PC-3 (cell line): Measurements from ENCODE around the gene DNM3. TPM values are rescaled to one million over a fixed set of nuclear protein-coding genes. Genes with fewer than 3 reads are reported as not detected.

Experiments used
- ATAC-seq: fragments of 200-7000 bp; cut with Tn5 transposase; 2 replicates; pipeline ENCODE4 v1.9.1; 2020; ENCODE audit warnings: mild to moderate bottlenecking, moderate library complexity
- BruUV-seq: library from RNA; stranded (reverse); fragments of 400-500 nt; replicated peaks from 2 replicates; lab custom pipeline; 2021; lab: Mats Ljungman, UMichigan
- CTCF ChIA-PET: fragments of 300-600 bp; sonication (Branson Sonifier 250); formaldehyde crosslinking; loops from one replicate; lab custom pipeline; 2022; ENCODE audit warnings: antibody characterized with exemption; lab: Charles Lee
- POLR2A ChIA-PET: fragments of 300-600 bp; sonication (Branson Sonifier 250); formaldehyde crosslinking; loops from one replicate; lab custom pipeline; 2022; ENCODE audit warnings: antibody characterized with exemption; ENCODE audit not compliant: unreplicated experiment; lab: Charles Lee
- DNase-seq: peaks from one replicate; pipeline ENCODE4 v3.0.0-alpha.2; 2015
- H2AFZ ChIP-seq: fragments of 300-600 bp; sonication (generic); 2 replicates; pipeline ENCODE4 v1.6.0; 2016; ENCODE audit warnings: antibody characterized with exemption, low read length
- H3F3A ChIP-seq: fragments of 300-600 bp; sonication (generic); one replicate; pipeline ENCODE4 v1.6.0; 2017; ENCODE audit warnings: antibody characterized with exemption, low read length, control low read depth, mild to moderate bottlenecking; ENCODE audit not compliant: unreplicated experiment
- H3K27ac ChIP-seq: fragments of 300-600 bp; sonication (generic); 2 replicates; pipeline ENCODE4 v1.5.1; 2016; ENCODE audit warnings: mild to moderate bottlenecking, low read length
- H3K27me3 ChIP-seq: fragments of 300-600 bp; sonication (generic); 2 replicates; pipeline ENCODE4 v1.6.1; 2016; ENCODE audit warnings: low read length, mixed read lengths
- H3K36me3 ChIP-seq: fragments of 300-600 bp; sonication (generic); 2 replicates; pipeline ENCODE4 v1.6.1; 2016; ENCODE audit warnings: low read depth, mixed run types, low read length, mixed read lengths
- H3K4me1 ChIP-seq: fragments of 300-600 bp; sonication (generic); 2 replicates; pipeline ENCODE4 v1.5.1; 2016; ENCODE audit warnings: low read length; ENCODE audit not compliant: insufficient read depth
- H3K4me2 ChIP-seq: fragments of 300-600 bp; sonication (generic); 2 replicates; pipeline ENCODE4 v1.6.0; 2016; ENCODE audit warnings: low read length
- H3K4me3 ChIP-seq: fragments of 300-600 bp; sonication (generic); 2 replicates; pipeline ENCODE4 v1.5.1; 2016; ENCODE audit warnings: mild to moderate bottlenecking, low read length, mixed read lengths
- H3K79me2 ChIP-seq: fragments of 300-600 bp; sonication (generic); 2 replicates; pipeline ENCODE4 v1.6.1; 2017; ENCODE audit warnings: low read length, mixed read lengths
- H3K9ac ChIP-seq: fragments of 300-600 bp; sonication (generic); 2 replicates; pipeline ENCODE4 v1.6.0; 2016; ENCODE audit warnings: mild to moderate bottlenecking, low read length
- H3K9me2 ChIP-seq: fragments of 300-600 bp; sonication (generic); replicated peaks from 2 replicates; pipeline ENCODE4 v1.6.1; 2016; ENCODE audit warnings: mixed run types, low read length, mixed read lengths
- H3K9me3 ChIP-seq: fragments of 300-600 bp; sonication (generic); 2 replicates; pipeline ENCODE4 v1.6.1; 2016; ENCODE audit warnings: low read length, mixed read lengths
- H4K20me1 ChIP-seq: fragments of 300-600 bp; sonication (generic); 2 replicates; pipeline ENCODE4 v1.6.1; 2016; ENCODE audit warnings: low read length, mixed read lengths
- CTCF ChIP-seq: fragments of 300-600 bp; sonication (generic); conservative IDR thresholded peaks from 2 replicates; pipeline ENCODE4 v1.5.1; 2017; ENCODE audit warnings: antibody characterized with exemption, low read depth, mild to moderate bottlenecking, low read length
- EZH2 ChIP-seq: fragments of 300-600 bp; sonication (generic); IDR thresholded peaks from one replicate; pipeline ENCODE4 v1.6.1; 2017; ENCODE audit warnings: antibody characterized with exemption, mild to moderate bottlenecking, low read length; ENCODE audit not compliant: unreplicated experiment
- EZH2phosphoT487 ChIP-seq: fragments of 300-600 bp; sonication (generic); IDR thresholded peaks from 2 replicates; pipeline ENCODE4 v1.6.1; 2018; ENCODE audit warnings: mild to moderate bottlenecking, antibody characterized with exemption, low read length, borderline replicate concordance
- intact Hi-C: fragments of 100-400 bp; cut with micrococcal nuclease; formaldehyde crosslinking; loops from 2 replicates; pipeline ENCODE4 v1.9.0; 2023
- total RNA-seq: library from RNA; depleted of rRNA; stranded (reverse); fragments of >200 nt; gene quantifications from 2 replicates; pipeline ENCODE4 v1.2.3, GENCODE V29; 2014

The DNM3 gene
- total RNA-seq, 1 experiment from 2014 or later: 0.98 TPM

GRCh38 chr1:172003766-172004530 is 162.7 kb downstream of the DNM3 start:
- TF ChIP-seq EZH2phosphoT487 (no peak), CTCF (no peak), EZH2 (no peak)
- no peak overlapping the region for H3K27ac ChIP-seq
- CTCF ChIA-PET: interaction anchor here (1.5 to 2.1 kb wide), 3 partner anchors 37 to 396 kb away, joined by 11 to 43 read pairs (median 17); no protein-coding TSS in a partner anchor

DNA sequence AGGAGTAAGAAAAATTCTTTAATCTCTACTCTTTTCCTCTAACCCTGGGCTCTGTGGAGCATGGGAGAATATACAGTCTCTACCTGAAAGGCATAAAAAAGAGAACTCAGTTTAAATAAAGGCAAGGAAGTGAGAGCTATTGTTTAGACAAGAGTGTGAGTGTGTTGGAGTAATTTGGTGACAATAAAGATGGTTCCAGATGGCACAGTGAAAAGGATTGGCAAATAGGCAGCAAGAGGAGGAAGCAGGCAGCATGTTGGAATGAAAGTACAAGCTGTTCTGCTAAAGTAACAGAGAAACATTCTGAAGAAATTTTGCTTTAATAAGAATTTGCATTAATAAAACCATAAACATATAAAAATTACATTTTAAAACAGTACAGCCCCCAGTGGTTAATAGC is 163.4 kb downstream of the DNM3 start:
- BruUV-seq: no TSS peak
- Histone ChIP-seq H3K27me3 (no peaks in the 10 kb centered on the region), H3K4me3 (no peak overlapping the region), H3K9me3 (peaks cover 2% of the 10 kb centered on the region; the same call in 1 of the 2 replicates), H3K4me1 (peaks cover 29% of the 10 kb centered on the region), H3K9ac (no peak overlapping the region), H3K27ac (no peak overlapping the region), H2AFZ (peak overlapping the region; percentile 4; the same call in 1 of the 2 replicates), H3K4me2 (peak overlapping the region; percentile 11; the same call in 1 of the 2 replicates), H3K79me2 (no peaks in the 10 kb centered on the region), H3K36me3 (no peaks in the 10 kb centered on the region), H4K20me1 (no peaks in the 10 kb centered on the region), H3F3A (no peaks in the 10 kb centered on the region), H3K9me2 (no peaks in the 10 kb centered on the region)
- CTCF ChIA-PET: no interaction called here
- POLR2A ChIA-PET: no interaction called here
- no peak; the same call in 1 of the 2 replicates for ATAC-seq
- intact Hi-C loops: loop anchor here (1.0 to 10.0 kb wide), 4 partner anchors 248 to 708 kb away; partner anchors contain the start of gene SUCO
- no peak for TF ChIP-seq EZH2phosphoT487
- no peak for TF ChIP-seq CTCF
- no peak for TF ChIP-seq EZH2
- DNase-seq: no peak

More at GRCh38 chr1:172003766-172004530, 162.7 kb downstream of the DNM3 start:
- H3K4me3 ChIP-seq: no peak overlapping the region
- no peak overlapping the region for H3K9ac ChIP-seq
- H3K36me3 ChIP-seq: no peaks in the 10 kb centered on the region
- no peaks in the 10 kb centered on the region for H4K20me1 ChIP-seq
- H2AFZ ChIP-seq: peak overlapping the region; percentile 4; the same call in 1 of the 2 replicates
- POLR2A ChIA-PET: no interaction called here
- no peaks in the 10 kb centered on the region for H3K9me3 ChIP-seq
- H3F3A ChIP-seq: no peaks in the 10 kb centered on the region
- DNase-seq: peak; percentile 87
- intact Hi-C loops: loop anchor here (1.0 to 10.0 kb wide), 5 partner anchors 133 to 708 kb away; partner anchors contain the start of gene SUCO
- no peaks in the 10 kb centered on the region for H3K79me2 ChIP-seq
- peak overlapping the region; percentile 11 for H3K4me2 ChIP-seq
- no peaks in the 10 kb centered on the region for H3K27me3 ChIP-seq
- peak; percentile 73 for ATAC-seq
- H3K9me2 ChIP-seq: no peaks in the 10 kb centered on the region
- peaks cover 29% of the 10 kb centered on the region for H3K4me1 ChIP-seq
- BruUV-seq: no TSS peak
